Measurements from ENCODE around the gene TTBK2.

DNA sequence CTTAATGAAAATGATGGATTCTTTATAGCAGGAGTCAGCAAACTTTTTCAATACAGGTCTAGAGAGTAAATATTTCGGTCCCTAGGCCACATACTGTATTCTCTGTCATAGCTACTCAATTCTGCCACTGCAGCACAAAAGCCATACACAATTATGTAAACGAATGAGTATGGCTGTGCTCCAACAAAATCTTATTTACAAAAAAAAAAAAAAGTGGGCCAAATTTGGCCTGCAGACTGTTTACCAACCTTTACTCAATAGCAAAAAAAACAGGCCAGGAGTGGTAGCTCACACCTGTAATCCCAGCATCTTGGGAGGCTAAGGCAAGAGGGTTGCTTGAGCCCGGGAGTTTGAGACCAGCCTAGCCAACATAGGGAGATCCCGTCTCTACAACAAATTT lies 41.1 kb downstream of the TTBK2 start:
- TF ChIP-seq POLR2AphosphoS5 (IDR thresholded peaks at IDR 0.05; ENCODE audit: low read length): no peak
- no peak for TF ChIP-seq HDGF (IDR thresholded peaks at IDR 0.05)
- TF ChIP-seq, protein P1, sequence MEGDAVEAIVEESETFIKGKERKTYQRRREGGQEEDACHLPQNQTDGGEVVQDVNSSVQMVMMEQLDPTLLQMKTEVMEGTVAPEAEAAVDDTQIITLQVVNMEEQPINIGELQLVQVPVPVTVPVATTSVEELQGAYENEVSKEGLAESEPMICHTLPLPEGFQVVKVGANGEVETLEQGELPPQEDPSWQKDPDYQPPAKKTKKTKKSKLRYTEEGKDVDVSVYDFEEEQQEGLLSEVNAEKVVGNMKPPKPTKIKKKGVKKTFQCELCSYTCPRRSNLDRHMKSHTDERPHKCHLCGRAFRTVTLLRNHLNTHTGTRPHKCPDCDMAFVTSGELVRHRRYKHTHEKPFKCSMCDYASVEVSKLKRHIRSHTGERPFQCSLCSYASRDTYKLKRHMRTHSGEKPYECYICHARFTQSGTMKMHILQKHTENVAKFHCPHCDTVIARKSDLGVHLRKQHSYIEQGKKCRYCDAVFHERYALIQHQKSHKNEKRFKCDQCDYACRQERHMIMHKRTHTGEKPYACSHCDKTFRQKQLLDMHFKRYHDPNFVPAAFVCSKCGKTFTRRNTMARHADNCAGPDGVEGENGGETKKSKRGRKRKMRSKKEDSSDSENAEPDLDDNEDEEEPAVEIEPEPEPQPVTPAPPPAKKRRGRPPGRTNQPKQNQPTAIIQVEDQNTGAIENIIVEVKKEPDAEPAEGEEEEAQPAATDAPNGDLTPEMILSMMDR (IDR thresholded peaks at IDR 0.05 in 2 of 3, conservative IDR thresholded peaks at IDR 0.05 in 1 of 3; ENCODE audit: control insufficient read depth in 2 of 3, extremely low read depth in 1 of 3, insufficient read depth in 1 of 3, low read depth in 3 of 3, low read length in 3 of 3): no peak
- TF ChIP-seq EZH2 (IDR thresholded peaks at IDR 0.05; ENCODE audit: borderline replicate concordance, control insufficient read depth, low read depth, low read length): no peak
- no peak for TF ChIP-seq CBFB (IDR thresholded peaks at IDR 0.05; ENCODE audit: low read depth)
- TF ChIP-seq, protein P2, sequence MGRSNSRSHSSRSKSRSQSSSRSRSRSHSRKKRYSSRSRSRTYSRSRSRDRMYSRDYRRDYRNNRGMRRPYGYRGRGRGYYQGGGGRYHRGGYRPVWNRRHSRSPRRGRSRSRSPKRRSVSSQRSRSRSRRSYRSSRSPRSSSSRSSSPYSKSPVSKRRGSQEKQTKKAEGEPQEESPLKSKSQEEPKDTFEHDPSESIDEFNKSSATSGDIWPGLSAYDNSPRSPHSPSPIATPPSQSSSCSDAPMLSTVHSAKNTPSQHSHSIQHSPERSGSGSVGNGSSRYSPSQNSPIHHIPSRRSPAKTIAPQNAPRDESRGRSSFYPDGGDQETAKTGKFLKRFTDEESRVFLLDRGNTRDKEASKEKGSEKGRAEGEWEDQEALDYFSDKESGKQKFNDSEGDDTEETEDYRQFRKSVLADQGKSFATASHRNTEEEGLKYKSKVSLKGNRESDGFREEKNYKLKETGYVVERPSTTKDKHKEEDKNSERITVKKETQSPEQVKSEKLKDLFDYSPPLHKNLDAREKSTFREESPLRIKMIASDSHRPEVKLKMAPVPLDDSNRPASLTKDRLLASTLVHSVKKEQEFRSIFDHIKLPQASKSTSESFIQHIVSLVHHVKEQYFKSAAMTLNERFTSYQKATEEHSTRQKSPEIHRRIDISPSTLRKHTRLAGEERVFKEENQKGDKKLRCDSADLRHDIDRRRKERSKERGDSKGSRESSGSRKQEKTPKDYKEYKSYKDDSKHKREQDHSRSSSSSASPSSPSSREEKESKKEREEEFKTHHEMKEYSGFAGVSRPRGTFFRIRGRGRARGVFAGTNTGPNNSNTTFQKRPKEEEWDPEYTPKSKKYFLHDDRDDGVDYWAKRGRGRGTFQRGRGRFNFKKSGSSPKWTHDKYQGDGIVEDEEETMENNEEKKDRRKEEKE (IDR thresholded peaks at IDR 0.05): no peak
